Measurements from ENCODE around the gene SIAH1.
"Not testable (repeated sequence)": the region's sequence is repeated elsewhere in the genome, so short reads cannot be mapped to it uniquely, and the experiment has no call there.

SIAH1 gene

DNA sequence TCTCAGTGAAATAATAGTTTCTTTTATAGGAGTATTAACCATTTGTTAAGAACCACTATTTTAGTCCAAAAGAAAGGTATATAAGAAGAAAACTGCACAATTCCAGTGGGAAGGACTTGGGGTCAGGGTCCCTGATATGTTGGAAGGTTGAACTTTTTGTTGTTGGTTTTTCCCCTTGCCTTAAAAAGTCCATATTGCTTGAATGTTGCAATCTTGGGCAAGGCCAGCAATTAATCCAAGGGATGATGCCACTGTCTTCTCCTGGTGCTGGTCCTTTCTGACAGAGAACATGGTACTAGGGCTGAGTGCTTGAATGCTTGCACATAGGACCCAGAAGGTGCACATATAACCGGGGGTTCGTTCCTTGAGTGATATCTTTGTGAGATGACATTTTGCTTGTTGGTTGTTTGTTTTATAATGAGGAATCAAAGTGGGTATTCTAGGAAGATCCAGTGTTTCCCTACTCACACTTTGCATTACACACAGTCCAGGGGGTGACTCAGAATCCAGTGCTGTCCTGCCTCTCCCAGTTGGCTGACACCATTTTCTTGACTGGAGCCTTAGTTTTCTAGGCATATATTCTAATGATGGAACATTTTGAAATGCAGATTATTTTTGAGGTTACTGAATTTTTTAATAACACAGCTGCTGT is 54.9 kb downstream of the SIAH1 start:
- DNase-seq = no peak

DNA sequence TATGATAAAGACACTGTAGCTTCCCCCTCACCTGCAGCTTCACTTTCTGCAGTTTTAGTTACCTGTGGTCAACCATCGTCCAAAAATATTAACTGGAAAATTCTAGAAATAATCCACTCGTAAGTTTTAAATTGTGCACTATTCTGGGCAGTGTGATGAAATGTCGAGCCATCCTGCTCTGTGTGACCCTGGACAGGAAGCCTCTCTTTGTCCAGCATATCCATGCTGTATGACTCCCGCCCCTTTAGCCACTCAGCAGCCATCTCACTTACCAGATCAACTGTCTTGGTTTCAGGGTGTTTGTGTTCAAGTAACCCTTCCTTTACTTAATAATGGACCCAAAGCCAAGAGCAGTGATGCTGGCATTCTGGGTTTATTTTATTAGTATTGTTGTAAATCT is 56.1 kb downstream of the SIAH1 start:
- no peak for DNase-seq

DNA sequence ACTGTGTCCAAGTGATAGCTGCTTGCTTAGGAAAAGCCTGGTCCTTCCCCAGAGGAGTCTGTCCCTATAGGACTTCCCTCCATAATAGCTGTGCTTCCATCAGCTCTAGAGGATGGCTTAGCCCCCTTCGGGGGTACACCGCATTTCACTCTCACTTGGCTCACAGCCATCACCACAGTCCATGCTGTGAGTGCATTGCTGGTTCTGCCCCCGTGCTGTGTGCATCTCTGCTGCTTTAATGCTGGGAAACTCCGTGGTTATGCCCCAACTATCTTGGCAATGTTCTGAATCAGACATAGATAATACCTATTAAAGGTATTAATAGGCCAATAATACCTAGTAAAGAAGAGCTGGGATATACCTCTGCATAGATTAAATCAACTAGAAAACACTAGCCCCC is 58.3 kb downstream of the SIAH1 start:
- no peak for DNase-seq

DNA sequence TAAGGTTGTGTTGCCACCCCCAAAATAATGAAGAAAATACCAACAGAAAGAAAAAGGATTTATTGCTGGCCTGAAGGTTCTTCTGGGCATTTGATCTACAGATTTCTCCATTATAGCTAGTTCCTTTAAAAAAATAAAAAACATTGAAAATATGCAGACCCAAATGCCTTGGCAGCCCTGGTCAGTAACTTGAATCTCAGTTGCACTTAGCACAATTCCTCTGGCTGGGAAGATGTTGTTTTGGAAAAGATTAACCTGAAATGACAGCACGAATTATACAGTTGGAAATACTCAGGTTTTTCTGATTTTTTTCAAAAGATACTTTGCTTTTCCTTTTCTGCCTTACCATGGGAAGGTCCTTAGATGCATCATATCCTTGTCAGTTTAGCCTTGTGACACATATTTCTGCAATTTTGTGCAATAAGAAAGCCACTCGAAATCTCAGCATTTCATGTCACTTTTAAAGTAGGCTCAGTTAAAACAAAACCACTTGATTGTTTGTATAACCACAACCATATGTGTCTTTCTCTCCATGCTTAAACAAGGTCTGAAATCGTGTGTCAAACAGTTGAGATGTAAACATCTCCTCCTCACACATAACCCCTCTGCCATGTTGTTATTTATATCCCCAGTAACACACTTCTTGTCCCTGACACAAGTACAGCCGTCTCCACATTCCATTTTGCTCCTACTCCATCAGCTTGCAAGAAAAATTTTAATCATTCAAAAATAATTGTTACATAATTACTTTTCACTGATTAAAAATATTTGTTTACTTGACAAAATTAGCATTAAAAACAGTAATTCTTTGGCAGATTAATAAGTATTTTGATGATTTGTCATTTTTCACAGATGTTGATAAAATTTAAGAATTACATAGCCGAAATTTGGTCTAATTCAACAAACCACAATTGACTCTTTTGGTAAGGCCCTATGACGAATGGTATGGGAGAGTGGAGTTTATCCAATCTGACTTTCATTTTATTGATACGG is 61.1 kb downstream of the SIAH1 start:
- no peak for DNase-seq

DNA sequence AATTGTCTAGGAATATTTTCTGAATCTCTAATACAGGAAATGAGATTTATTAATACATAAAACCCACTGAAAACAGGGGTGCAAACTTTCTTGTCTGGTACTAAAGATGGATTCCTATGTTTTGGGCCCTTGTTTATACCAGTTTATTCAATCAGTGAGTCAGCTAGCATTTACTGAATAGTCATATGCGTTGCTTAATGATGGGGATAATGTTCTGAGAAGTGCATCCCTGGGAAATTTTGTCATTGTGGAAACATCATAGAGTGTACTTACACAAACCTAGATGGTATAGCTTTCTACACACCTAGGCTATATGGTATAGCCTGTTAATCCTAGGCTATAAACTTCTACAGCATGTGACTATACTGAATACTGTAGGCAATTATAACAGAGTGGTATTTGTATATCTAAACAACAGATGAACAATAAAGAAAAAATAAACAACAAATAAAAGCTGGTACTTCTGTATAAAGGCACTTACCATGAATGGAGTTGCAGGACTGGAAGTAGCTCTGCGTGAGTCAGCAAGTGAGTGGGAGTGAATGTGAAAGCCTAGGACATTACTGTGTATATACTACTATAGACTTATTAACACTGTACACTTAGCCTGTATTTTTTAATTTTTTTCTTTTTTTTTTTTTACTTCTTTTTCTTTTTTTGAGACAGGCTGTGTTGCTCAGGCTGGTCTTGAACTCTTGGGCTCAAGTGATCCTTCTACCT is 63.7 kb downstream of the SIAH1 start:
- DNase-seq = no peak

DNA sequence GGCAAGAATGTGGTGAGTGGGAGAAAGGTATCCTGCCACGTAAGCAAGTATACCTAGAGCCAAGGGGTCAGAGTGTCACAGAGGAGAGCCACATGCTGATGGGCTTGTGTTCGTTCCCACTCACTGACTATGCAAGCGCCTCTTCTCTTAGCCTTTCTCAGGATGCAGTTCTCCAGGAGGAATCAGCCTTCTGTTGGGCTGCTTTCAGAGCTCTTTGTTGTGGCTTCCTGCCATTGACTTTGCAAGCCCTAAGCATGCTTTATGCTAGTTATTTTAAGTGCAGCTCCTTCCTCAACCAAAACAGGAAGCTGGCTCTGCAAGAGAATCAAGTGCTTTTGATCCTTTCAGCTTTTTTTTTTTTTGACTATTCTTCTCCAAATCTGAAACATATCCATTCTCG is 66.6 kb downstream of the SIAH1 start:
- peak; percentile 32 for DNase-seq

DNA sequence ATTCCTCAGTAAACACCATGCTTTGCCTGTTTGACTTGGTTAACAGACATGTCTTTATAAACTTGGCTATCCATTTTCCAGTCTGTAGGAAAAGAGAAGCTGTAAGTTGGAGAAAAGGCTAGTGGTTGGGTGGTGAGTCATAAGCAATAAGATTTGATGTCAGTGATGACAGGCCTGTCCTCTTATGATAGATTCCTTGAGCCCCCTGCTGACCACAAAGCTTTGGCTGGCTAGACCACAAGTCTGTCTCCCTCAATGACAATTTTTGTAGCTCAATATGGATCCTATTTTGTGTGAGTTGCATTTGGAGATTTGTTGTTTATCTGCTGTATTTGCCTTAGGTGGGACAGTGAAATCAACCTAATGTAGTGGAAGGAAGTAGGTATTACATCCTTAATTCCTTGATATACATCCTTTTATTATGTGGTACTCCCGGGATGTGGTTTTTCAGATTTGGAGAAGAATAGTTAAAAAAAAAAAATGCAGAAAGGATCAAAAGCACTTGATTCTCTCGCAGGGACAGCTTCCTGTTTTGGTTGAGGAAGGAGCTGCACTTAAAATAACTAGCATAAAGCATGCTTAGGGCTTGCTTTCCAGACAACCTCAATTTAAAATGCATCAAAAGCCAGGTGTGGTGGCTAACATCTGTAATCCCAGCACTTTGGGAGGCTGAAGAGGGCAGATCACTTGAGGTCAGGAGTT is 67.4 kb downstream of the SIAH1 start:
- peak; percentile 46 for DNase-seq

DNA sequence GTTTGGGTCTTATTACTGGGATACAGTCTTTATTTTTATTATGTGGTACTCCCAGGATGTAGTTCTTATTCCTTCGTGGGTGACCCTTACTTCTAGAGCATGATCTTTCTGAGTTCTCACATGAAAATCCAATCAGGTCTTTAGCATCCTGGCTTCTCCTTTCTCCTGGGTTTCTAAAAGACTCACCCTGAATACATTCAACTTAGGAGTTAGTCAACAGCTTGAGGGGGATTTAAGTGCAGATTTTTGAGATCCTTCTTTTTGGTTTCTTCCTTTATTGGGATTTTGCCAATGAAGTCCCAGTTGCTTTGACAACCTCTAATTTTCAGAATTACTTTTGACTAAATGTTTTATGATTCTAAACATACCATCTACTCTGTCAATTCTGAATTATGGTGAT is 68.2 kb downstream of the SIAH1 start:
- DNase-seq = no peak

DNA sequence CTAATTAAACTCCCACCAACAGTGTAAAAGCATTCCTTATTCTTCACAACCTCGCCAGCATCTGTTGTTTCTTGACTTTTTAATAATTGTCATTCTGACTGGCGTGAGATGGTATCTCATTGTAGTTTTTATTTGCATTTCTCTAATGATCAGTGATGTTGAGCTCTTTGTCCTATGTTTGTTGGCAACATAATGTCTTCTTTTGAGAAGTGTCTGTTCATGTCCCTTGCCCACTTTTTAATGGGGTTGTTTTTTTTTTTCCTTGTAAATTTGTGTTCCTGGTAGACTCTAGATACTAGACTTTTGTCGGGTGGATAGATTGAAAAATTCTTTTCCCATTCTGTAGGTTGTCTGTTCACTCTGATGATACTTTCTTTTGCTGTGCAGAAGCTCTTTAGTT is 71.3 kb downstream of the SIAH1 start:
- DNase-seq = not testable (repeated sequence)

DNA sequence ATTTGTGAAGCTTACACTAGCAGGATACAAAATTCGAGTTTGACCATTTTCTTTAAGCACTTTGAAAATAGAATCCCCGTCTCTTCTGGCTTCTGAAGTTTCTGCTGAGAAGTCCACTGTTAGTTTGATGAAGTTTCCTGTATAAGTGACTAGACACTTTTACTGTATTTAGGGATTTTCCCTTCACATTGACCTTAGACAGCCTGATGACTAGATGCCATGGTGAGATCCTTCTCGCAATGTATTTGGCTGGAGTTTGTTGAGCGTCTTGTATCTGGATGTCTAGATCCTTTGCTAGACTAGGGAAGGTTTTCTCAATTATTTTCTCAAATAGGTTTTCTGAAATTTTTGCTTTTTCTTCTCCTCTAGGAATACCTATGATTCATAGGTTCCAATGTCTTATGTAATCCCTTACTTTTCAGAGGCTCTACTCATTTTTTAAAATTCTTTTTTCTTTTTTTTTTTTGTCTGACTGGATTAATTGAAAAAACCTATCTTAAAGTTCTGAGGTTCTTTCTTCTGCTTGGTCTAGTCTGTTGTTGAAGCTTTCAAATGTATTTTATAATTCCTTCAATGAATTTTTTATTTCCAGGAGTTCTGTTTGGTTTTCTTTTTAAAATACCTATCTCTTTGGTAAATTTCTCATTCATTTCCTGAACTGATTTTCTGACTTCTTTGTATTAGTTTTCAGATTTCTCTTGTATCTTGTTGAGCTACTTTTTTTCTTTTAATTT is 74.1 kb downstream of the SIAH1 start:
- DNase-seq = no peak
